Sigmoid colon (tissue), 4 donors: ENCODE measurements around the gene TRAFD1.

Experiments
- CTCF ChIP-seq, 4 experiments: fragments of 450-650 bp in 3 of 4; fragments of 200-600 bp in 1 of 4; IDR thresholded peaks; one replicate each; pipeline ENCODE4 v1.5.1; 2016 to 2019; ENCODE audit warnings: antibody characterized with exemption in 4 of 4, mild to moderate bottlenecking in 3 of 4, moderate library complexity in 2 of 4
- EP300 ChIP-seq, 4 donors: sonication (generic); formaldehyde crosslinking; IDR thresholded peaks; one replicate each; pipeline ENCODE4 v1.6.1; 2017; ENCODE audit warnings: antibody characterized with exemption in 4 of 4
- POLR2A ChIP-seq, 2 donors: fragments of 450-650 bp; IDR thresholded peaks; one replicate each; pipeline ENCODE4 v1.6.1; 2016; ENCODE audit warnings: antibody characterized with exemption in 2 of 2, mild to moderate bottlenecking in 2 of 2, moderate library complexity in 2 of 2
- POLR2AphosphoS5 ChIP-seq, 4 donors: sonication (generic); formaldehyde crosslinking; IDR thresholded peaks; one replicate each; pipeline ENCODE4 v1.6.1; 2017; ENCODE audit warnings: antibody characterized with exemption in 4 of 4

GRCh38 chr12:112102127-112102526 is 23.2 kb upstream of the TRAFD1 start:
- TF ChIP-seq CTCF (IDR thresholded peaks at IDR 0.05) = no peak
- TF ChIP-seq POLR2AphosphoS5 (IDR thresholded peaks at IDR 0.05) = no peak
- TF ChIP-seq EP300 (IDR thresholded peaks at IDR 0.05) = no peak
- TF ChIP-seq POLR2A (IDR thresholded peaks at IDR 0.05) = no peak
